Lung (tissue), 12 donors: Measurements from ENCODE around the gene ASS1. TPM values are rescaled to one million over a fixed set of nuclear protein-coding genes. Genes with fewer than 3 reads are reported as not detected.

ENCODE experiments used
- ATAC-seq: fragments of 200-7000 bp; cut with Tn5 transposase; one replicate; pipeline ENCODE4 v1.9.1; 2020; ENCODE audit warnings: moderate number of reproducible peaks; ENCODE audit not compliant: insufficient read depth, low FRiP score
- DNase-seq, 3 donors: peaks; one replicate each; pipeline ENCODE4 v3.0.0-alpha.2; 2013 to 2017
- H3K27ac ChIP-seq, 2 donors: one replicate each; pipeline ENCODE4 v1.5.1; 2013; ENCODE audit warnings: mild to moderate bottlenecking in 2 of 2, moderate library complexity in 2 of 2, control low read depth in 1 of 2, inconsistent platforms in 1 of 2, low read depth in 1 of 2, low read length in 1 of 2
- H3K27me3 ChIP-seq, 3 donors: one replicate each; pipeline ENCODE4 v1.5.1; 2013; ENCODE audit warnings: low read length in 2 of 3; ENCODE audit not compliant: control insufficient read depth in 3 of 3, insufficient read depth in 3 of 3
- H3K36me3 ChIP-seq, 4 donors: one replicate each; pipeline ENCODE4 v1.5.1; 2013; ENCODE audit warnings: low read length in 4 of 4, mild to moderate bottlenecking in 1 of 4, moderate library complexity in 1 of 4; ENCODE audit not compliant: control insufficient read depth in 4 of 4, insufficient read depth in 4 of 4
- H3K4me1 ChIP-seq, 5 donors: one replicate each; pipeline ENCODE4 v1.5.1; 2013; ENCODE audit warnings: low read length in 5 of 5, mild to moderate bottlenecking in 2 of 5, moderate library complexity in 1 of 5; ENCODE audit not compliant: control insufficient read depth in 5 of 5, insufficient read depth in 5 of 5
- H3K4me3 ChIP-seq: one replicate; pipeline ENCODE4 v1.5.1; 2013; ENCODE audit warnings: mild to moderate bottlenecking, control low read depth, moderate library complexity
- H3K9ac ChIP-seq, 2 donors: one replicate each; pipeline ENCODE4 v1.5.1; 2013; ENCODE audit warnings: low read length in 2 of 2, control low read depth in 1 of 2; ENCODE audit not compliant: insufficient read depth in 1 of 2
- H3K9me3 ChIP-seq, 4 donors: one replicate each; pipeline ENCODE4 v1.5.1; 2013; ENCODE audit warnings: low read length in 3 of 4, mild to moderate bottlenecking in 1 of 4, moderate library complexity in 1 of 4; ENCODE audit not compliant: control insufficient read depth in 4 of 4, insufficient read depth in 3 of 4
- WGBS, 2 donors: extraction: QIAGEN DNeasy Blood & Tissue Kit; methylation state at CpG; one replicate each; pipeline ENCODE4 v1.1.7; 2013; 5-methylcytosine and 5-hydroxymethylcytosine counted together
- polyA plus RNA-seq, 2 donors: library from polyadenylated mRNA; stranded (reverse); fragments of 200-250 nt; gene quantifications; one replicate each; pipeline ENCODE4 v1.2.1, GENCODE V29; 2013
- total RNA-seq, 2 donors: library from RNA; depleted of rRNA in 1 of 2; stranded (reverse); fragments of >200 nt in 1 of 2; gene quantifications; one replicate each; pipeline ENCODE4 v1.2.1, GENCODE V29; 2014 to 2021
- TF ChIP-seq, protein P1 (sequence below): IDR thresholded peaks from 2 replicates; pipeline ENCODE4 v1.5.1; 2012; ENCODE audit warnings: mild to moderate bottlenecking; ENCODE audit errors: control extremely low read depth, extremely low read depth
- donor health status: control.
- donor health status: control.
- donor health status: Bipolar disorder and iron deficiency.
- donor health status: healthy.
- donor health status: DM: yes; HTN: yes; CAD: no.

Gene ASS1
- total and polyA plus RNA-seq, 4 donors: 51.2 to 165 (median 112) TPM

DNA sequence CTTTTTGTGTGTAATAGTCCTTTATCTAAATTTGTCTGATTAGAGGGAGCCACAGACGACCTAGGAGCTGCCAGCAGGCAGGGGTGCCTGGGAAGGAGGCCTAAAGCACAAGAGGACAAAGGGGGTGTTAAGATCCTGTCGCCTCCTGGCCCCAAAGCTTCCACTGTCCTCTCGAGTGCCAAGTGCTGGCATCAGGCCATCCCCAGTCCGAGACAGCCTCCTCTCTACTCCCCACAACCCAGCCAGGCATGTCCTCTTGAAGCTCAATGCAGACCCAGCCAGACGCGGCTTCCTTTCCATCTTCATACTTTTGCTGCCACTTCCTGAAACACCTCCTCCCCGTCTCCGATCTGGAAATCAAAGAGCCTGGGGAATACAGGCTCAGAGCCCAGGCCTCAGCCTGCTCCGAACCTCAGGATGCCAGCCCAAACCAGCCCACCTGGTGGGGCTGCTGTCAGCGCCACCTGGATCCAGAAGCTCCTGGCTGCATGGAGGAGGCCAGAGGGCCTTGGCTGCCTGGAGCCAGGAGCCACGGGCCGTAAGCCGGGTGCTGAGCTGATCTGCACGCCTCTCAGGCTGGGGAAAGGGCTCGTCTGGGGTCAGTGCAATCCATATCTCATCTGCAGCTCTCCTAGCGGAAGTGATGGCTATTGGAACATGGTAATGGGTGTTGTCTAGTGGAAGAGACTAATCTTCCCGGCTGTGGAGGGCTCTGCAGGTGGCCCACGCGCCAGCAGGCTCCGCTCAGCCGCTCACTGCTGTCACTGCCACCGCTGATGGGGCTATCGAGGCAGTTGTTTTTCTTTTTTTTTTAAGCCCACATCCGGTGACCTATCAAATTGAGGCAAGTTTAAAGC is 74.4 kb downstream of the ASS1 start:
- ATAC-seq (no peak), DNase-seq (peak in 1 of 3 donors; percentile 19)
- Histone ChIP-seq H3K9ac (no peak overlapping the region), H3K4me3 (no peak overlapping the region), H3K27ac (no peak overlapping the region), H3K36me3 (no peaks in the 10 kb centered on the region), H3K4me1 (no peaks in the 10 kb centered on the region), H3K27me3 (peaks cover 0 to under 1% (median 0%) of the 10 kb centered on the region in 3 donors), H3K9me3 (peaks cover 0 to 2% (median 0%) of the 10 kb centered on the region in 4 donors)
- WGBS, 2 donors: 67 to 73% methylated on average over 24 of the region's 24 CpGs
- TF ChIP-seq, protein P1, sequence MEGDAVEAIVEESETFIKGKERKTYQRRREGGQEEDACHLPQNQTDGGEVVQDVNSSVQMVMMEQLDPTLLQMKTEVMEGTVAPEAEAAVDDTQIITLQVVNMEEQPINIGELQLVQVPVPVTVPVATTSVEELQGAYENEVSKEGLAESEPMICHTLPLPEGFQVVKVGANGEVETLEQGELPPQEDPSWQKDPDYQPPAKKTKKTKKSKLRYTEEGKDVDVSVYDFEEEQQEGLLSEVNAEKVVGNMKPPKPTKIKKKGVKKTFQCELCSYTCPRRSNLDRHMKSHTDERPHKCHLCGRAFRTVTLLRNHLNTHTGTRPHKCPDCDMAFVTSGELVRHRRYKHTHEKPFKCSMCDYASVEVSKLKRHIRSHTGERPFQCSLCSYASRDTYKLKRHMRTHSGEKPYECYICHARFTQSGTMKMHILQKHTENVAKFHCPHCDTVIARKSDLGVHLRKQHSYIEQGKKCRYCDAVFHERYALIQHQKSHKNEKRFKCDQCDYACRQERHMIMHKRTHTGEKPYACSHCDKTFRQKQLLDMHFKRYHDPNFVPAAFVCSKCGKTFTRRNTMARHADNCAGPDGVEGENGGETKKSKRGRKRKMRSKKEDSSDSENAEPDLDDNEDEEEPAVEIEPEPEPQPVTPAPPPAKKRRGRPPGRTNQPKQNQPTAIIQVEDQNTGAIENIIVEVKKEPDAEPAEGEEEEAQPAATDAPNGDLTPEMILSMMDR: no peak

DNA sequence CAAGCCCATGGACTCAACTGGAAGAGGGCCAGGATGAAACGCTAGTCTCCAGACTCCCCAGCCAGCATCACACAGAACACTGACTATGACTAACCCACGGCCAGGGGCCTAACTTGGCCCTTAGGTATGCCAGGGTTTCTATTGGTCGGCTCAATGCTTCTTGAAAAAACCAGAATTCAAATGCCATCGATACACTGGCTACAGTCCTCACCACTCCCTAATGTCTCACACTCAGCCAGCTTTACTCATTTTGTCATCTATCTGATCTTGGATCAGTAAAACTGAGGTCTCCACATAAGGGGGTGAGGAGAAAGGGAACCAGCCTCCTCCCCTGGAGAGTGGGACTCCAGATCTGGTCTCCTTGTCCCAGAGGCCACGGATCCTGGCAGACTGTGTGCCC is 75.2 kb downstream of the ASS1 start:
- 93 to 97% methylated on average over 5 of the region's 5 CpGs for WGBS, 2 donors

DNA sequence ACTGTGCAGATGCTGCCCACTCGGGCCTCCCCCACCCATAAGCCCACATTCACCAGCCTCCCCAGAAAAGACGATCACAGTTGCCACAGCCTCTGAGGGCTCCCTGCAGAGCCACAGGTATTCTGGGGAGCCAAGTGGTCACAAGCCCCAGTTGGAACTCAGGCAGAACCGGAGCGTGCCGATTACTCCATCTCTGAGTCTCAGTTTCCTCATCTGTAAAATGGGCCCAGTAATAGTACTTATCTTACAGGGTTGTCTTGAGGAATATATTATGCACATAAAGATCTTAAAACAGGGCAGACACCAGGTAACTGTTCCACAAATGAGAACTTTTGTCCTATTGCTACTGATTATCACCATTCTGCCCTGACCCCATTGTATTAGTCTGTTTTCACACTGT is 77.0 kb downstream of the ASS1 start:
- 80 to 85% methylated on average over 5 of the region's 5 CpGs for WGBS, 2 donors
- no peak overlapping the region for H3K27ac ChIP-seq
- TF ChIP-seq, protein P1: no peak

More for the DNA sequence above, 75.2 kb downstream of the ASS1 start:
- Histone ChIP-seq H3K9me3 (peaks cover 0 to 2% (median 0%) of the 10 kb centered on the region in 4 donors), H3K27me3 (peaks cover 0 to 4% (median 0%) of the 10 kb centered on the region in 3 donors), H3K36me3 (no peaks in the 10 kb centered on the region), H3K27ac (no peak overlapping the region), H3K9ac (no peak overlapping the region), H3K4me1 (no peaks in the 10 kb centered on the region), H3K4me3 (no peak overlapping the region)
- DNase-seq (no peak), ATAC-seq (no peak)
- TF ChIP-seq, protein P1: no peak

More for the DNA sequence above, 77.0 kb downstream of the ASS1 start:
- ATAC-seq: no peak
- Histone ChIP-seq H3K36me3 (no peaks in the 10 kb centered on the region), H3K27me3 (peaks cover 0 to 4% (median 0%) of the 10 kb centered on the region in 3 donors), H3K9ac (no peak overlapping the region), H3K4me3 (no peak overlapping the region), H3K9me3 (peaks cover 0 to 2% (median 0%) of the 10 kb centered on the region in 4 donors), H3K4me1 (no peaks in the 10 kb centered on the region)
- no peak for DNase-seq
